ENCODE measurements around the gene HAT1.

- TF ChIP-seq POLR2A (IDR thresholded peaks at IDR 0.05) (no peak), CTCF (IDR thresholded peaks at IDR 0.05 in 8 of 11, conservative IDR thresholded peaks at IDR 0.05 in 3 of 11) (no peak), POLR2AphosphoS5 (IDR thresholded peaks at IDR 0.05) (no peak)
Measured at GRCh38 chr2:171880774-171881173, 41.5 kb upstream of the HAT1 start.
